ENCODE data around the gene DNAH12.

DNA sequence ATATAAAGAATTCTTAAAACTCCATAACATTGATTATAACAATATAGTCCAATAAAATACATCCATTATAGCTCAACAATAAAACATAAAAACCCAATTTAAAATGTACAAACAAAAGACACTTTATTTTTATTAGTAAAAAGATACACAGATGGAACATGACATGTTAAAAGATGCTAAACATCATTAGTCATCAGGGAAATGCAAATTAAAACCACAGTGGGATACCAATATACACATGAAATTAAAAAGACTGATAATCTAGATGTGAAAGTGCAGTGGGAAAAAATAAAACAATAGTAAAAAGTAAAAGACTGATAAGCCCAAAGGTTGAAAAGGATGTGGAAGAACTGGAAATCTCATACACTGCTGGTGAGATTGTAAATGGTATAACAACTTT, 46.2 kb downstream of the DNAH12 start:
- TF ChIP-seq, protein P1, sequence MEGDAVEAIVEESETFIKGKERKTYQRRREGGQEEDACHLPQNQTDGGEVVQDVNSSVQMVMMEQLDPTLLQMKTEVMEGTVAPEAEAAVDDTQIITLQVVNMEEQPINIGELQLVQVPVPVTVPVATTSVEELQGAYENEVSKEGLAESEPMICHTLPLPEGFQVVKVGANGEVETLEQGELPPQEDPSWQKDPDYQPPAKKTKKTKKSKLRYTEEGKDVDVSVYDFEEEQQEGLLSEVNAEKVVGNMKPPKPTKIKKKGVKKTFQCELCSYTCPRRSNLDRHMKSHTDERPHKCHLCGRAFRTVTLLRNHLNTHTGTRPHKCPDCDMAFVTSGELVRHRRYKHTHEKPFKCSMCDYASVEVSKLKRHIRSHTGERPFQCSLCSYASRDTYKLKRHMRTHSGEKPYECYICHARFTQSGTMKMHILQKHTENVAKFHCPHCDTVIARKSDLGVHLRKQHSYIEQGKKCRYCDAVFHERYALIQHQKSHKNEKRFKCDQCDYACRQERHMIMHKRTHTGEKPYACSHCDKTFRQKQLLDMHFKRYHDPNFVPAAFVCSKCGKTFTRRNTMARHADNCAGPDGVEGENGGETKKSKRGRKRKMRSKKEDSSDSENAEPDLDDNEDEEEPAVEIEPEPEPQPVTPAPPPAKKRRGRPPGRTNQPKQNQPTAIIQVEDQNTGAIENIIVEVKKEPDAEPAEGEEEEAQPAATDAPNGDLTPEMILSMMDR (IDR thresholded peaks at IDR 0.05): no peak
- TF ChIP-seq POLR2A (IDR thresholded peaks at IDR 0.05): no peak

Data from right lobe of liver (tissue), 4 donors.